ENCODE measurements around the gene PMFBP1. TPM values are rescaled to one million over a fixed set of nuclear protein-coding genes. Genes with fewer than 3 reads are reported as not detected.

Gene PMFBP1, protein sequence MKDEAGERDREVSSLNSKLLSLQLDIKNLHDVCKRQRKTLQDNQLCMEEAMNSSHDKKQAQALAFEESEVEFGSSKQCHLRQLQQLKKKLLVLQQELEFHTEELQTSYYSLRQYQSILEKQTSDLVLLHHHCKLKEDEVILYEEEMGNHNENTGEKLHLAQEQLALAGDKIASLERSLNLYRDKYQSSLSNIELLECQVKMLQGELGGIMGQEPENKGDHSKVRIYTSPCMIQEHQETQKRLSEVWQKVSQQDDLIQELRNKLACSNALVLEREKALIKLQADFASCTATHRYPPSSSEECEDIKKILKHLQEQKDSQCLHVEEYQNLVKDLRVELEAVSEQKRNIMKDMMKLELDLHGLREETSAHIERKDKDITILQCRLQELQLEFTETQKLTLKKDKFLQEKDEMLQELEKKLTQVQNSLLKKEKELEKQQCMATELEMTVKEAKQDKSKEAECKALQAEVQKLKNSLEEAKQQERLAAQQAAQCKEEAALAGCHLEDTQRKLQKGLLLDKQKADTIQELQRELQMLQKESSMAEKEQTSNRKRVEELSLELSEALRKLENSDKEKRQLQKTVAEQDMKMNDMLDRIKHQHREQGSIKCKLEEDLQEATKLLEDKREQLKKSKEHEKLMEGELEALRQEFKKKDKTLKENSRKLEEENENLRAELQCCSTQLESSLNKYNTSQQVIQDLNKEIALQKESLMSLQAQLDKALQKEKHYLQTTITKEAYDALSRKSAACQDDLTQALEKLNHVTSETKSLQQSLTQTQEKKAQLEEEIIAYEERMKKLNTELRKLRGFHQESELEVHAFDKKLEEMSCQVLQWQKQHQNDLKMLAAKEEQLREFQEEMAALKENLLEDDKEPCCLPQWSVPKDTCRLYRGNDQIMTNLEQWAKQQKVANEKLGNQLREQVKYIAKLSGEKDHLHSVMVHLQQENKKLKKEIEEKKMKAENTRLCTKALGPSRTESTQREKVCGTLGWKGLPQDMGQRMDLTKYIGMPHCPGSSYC
- total RNA-seq: 1 to 10 TPM in 2 of 4 donors, not detected in 2; 1.2 to 1.4 TPM

DNA sequence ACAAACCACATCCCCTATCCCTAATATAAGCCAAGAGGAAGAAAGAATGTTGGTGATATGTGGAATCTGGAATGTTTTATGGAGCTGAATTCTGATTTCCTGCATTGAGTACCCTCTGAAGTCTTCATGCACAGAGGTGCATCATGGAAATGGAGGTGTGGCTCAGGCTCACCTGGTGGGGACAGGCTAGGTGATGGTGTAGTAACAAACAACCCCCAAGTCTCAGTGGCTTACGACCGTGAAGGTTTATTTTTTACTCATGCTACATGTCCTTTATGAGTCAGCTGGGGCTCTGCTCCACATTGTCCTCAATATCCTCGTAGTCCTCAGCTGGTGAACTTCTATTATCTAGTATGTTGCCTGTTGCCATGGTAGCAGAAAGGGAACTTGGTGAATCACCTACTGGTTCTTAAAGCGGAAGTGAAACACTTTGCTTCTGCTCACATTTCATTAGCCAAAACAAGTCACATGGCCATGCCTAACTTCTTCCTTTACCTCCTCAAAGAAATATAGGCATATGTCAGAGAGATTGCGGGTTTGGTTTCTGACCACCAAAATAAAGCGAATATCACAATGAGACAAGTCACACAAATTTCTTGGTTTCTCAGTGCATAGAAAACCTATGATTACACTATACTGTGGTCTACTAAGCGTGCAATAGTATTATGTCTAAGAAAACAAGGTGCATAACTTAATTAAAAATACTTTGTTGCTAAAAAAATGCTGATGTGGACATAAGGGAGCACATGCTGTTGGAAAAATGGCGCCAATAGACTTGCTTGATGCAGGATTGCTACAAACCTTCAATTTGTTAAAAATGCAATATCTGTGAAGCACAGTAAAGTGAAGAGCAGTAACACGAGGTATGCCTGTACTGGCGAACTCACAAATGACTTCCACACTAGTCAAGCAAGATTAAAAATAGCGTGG lies at the start of gene PMFBP1:
Gene PMFBP1, minus strand, starts transcription at position 51 of the 930 bp plus-strand sequence. CDS start 947 bp downstream, outside the sequence.
- no peaks in the 10 kb centered on the region for H3K4me1 ChIP-seq
- TF ChIP-seq, protein P1, sequence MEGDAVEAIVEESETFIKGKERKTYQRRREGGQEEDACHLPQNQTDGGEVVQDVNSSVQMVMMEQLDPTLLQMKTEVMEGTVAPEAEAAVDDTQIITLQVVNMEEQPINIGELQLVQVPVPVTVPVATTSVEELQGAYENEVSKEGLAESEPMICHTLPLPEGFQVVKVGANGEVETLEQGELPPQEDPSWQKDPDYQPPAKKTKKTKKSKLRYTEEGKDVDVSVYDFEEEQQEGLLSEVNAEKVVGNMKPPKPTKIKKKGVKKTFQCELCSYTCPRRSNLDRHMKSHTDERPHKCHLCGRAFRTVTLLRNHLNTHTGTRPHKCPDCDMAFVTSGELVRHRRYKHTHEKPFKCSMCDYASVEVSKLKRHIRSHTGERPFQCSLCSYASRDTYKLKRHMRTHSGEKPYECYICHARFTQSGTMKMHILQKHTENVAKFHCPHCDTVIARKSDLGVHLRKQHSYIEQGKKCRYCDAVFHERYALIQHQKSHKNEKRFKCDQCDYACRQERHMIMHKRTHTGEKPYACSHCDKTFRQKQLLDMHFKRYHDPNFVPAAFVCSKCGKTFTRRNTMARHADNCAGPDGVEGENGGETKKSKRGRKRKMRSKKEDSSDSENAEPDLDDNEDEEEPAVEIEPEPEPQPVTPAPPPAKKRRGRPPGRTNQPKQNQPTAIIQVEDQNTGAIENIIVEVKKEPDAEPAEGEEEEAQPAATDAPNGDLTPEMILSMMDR (IDR thresholded peaks at IDR 0.05): no peak
- no peak for TF ChIP-seq POLR2A (IDR thresholded peaks at IDR 0.05)
- intact Hi-C loops (cut with DNase I; ENCODE audit: low total_unique reads): no loop called here
- no peak within 1 kb of the TSS for H3K27ac ChIP-seq
- no peaks in the 10 kb centered on the region for H3K9me3 ChIP-seq
- no peaks in the 10 kb centered on the region for H3K27me3 ChIP-seq
- no peaks in the 10 kb centered on the region for H3K36me3 ChIP-seq
- H3K4me3 ChIP-seq: no peak within 1 kb of the TSS
- no peak for DNase-seq

GRCh38 chr16:72221630-72222024 lies 49.7 kb upstream of the PMFBP1 start:
- DNase-seq: no peak
- Histone ChIP-seq H3K9me3 (no peaks in the 10 kb centered on the region), H3K27ac (no peak overlapping the region), H3K4me1 (no peaks in the 10 kb centered on the region), H3K36me3 (no peaks in the 10 kb centered on the region), H3K27me3 (no peaks in the 10 kb centered on the region), H3K4me3 (no peak overlapping the region)
- TF ChIP-seq, protein P1 (IDR thresholded peaks at IDR 0.05): no peak
- no peak for TF ChIP-seq POLR2A (IDR thresholded peaks at IDR 0.05)
- intact Hi-C loops (cut with DNase I; ENCODE audit: low total_unique reads): no loop called here

DNA sequence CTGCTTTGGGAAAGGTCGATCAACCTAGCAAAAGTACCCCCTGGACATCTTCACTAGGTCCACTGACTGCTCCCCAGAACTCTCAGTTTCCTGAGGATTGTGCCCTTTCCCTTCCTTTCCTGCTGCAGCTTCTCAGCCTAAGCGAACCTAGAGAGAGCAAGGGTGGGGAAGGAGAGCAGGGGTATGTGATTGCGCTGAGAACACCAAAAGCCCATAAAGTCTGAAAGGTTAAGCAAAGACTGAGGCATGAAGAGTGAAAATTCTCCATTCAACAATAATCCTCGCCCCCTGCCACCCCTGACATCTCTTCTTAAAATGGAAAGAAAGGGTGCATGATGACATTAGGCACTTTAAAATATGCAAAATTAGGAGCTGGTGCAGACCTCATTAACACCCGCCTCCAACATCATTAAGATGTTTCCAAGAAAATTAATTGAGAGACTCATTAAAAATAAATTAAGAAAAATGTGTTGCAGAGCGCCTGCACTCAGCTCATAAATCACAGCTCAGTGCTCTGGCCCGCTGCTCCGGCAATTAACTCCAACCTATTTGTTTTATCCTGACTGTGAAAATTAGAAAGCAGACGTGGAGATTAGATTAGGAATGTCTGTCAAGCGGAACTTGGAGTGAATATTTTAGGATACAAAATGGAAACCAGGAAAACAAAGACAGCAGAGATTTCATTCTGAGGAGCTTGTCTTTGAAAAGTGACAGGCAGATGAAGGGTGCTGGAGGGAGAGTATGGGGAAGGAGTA lies 49.1 kb upstream of the PMFBP1 start:
- H3K27me3 ChIP-seq: no peaks in the 10 kb centered on the region
- no peak overlapping the region for H3K27ac ChIP-seq
- H3K9me3 ChIP-seq: no peaks in the 10 kb centered on the region
- H3K4me1 ChIP-seq: no peaks in the 10 kb centered on the region
- TF ChIP-seq POLR2A (IDR thresholded peaks at IDR 0.05): no peak
- TF ChIP-seq, protein P1 (IDR thresholded peaks at IDR 0.05): no peak
- H3K36me3 ChIP-seq: no peaks in the 10 kb centered on the region
- intact Hi-C loops (cut with DNase I; ENCODE audit: low total_unique reads): no loop called here
- DNase-seq: no peak
- H3K4me3 ChIP-seq: no peak overlapping the region

DNA sequence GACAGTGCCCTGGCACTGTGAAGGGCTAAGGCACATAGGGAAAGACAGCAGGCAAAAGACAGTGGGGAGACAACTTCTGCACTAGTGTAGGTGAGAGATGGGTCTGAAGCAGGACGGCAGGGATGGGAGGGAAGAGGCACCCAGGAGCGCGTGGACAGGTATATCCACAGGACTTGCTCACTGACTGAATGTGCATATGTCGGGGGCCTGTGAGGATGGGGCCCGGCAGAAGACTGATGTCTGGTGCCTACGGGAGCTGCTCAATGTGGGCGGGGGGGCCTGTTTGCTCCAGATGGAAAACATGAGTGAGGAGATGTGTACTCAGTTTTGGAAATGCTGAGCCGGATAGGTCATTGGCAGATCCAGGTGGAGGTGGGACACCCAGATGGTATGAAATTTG lies 47.3 kb upstream of the PMFBP1 start:
- DNase-seq: no peak

More for the DNA sequence above, 47.3 kb upstream of the PMFBP1 start:
- Histone ChIP-seq H3K36me3 (no peaks in the 10 kb centered on the region), H3K27ac (no peak overlapping the region), H3K27me3 (no peaks in the 10 kb centered on the region), H3K9me3 (no peaks in the 10 kb centered on the region), H3K4me3 (no peak overlapping the region), H3K4me1 (no peaks in the 10 kb centered on the region)
- TF ChIP-seq POLR2A (IDR thresholded peaks at IDR 0.05): no peak
- TF ChIP-seq, protein P1 (IDR thresholded peaks at IDR 0.05): no peak
- intact Hi-C loops (cut with DNase I; ENCODE audit: low total_unique reads): no loop called here

All from uterus (tissue), 4 donors.